Neural crest cell (in vitro differentiated cells): ENCODE results near the gene ERBB2. TPM values are rescaled to one million over a fixed set of nuclear protein-coding genes. Genes with fewer than 3 reads are reported as not detected.
A peak's percentile ranks its signal among the peaks of the same experiment; 100 is the strongest.
"Not testable (repeated sequence)": the region's sequence is repeated elsewhere in the genome, so short reads cannot be mapped to it uniquely, and the experiment has no call there.

Source experiments
- DNase-seq: peaks from one replicate; pipeline ENCODE4 v3.0.0; 2021; ENCODE audit warnings: low read depth, mixed read lengths, low spot score
- H3K27ac Mint-ChIP-seq: one replicate; pipeline ENCODE4 v1.8.0; 2021; ENCODE audit warnings: mild to moderate bottlenecking, mixed read lengths; ENCODE audit not compliant: unreplicated experiment
- H3K27me3 Mint-ChIP-seq: 2 replicates; pipeline ENCODE4 v1.8.0; 2021; ENCODE audit warnings: low read depth, mild to moderate bottlenecking, mixed read lengths
- H3K36me3 Mint-ChIP-seq: 2 replicates; pipeline ENCODE4 v1.8.0; 2021; ENCODE audit warnings: low read depth, mild to moderate bottlenecking, mixed read lengths
- H3K4me1 Mint-ChIP-seq: 2 replicates; pipeline ENCODE4 v1.8.0; 2021; ENCODE audit warnings: mixed read lengths
- H3K4me3 Mint-ChIP-seq: one replicate; pipeline ENCODE4 v1.8.0; 2021; ENCODE audit warnings: mild to moderate bottlenecking, mixed read lengths
- H3K9me3 Mint-ChIP-seq: 2 replicates; pipeline ENCODE4 v1.8.0; 2021; ENCODE audit warnings: mixed read lengths
- total RNA-seq: library from RNA; stranded (reverse); gene quantifications from 2 replicates; pipeline ENCODE4 v1.2.1, GENCODE V29; 2021
- TF ChIP-seq, protein P1 (sequence below): fragments of 200-600 bp; sonication (generic); conservative IDR thresholded peaks from 2 replicates; pipeline ENCODE4 v1.5.0; 2021; ENCODE audit warnings: antibody characterized with exemption, mild to moderate bottlenecking

Gene ERBB2
- total RNA-seq, 1 donor from 2014 or later: 78.4 TPM

DNA sequence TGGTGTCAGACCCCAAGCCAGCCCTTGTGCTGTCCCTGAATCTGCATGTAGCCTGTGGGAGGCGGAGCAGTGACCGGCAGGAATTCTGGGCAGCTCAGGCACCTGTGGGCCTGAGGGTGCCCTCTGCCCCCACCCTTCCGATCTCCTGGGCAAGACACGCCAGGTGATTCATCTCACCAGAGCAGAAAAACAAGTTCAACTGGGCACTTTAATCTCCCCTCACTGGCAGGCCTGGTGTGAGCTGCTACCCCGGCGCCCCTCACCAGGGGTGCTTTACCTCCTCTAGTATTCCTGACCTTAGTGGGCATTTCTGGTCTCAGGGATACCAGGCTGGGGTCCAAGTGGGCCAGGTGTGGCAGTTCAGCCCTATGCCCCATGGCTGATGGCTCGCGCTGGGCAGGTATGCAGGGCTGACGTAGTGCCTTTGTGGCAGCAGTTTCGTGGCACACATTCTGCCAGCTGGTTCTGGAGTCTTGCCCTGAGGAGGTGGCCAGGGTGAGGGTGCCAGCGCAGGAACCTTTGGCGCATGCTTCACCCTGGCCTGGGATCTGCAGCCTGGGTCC, 6.0 kb downstream of the ERBB2 start:
- Mint-ChIP-seq H3K27me3 (no peaks in the 10 kb centered on the region), H3K27ac (no peak overlapping the region), H3K4me3 (no peak overlapping the region), H3K4me1 (peaks cover 29% of the 10 kb centered on the region), H3K9me3 (no peaks in the 10 kb centered on the region), H3K36me3 (no peaks in the 10 kb centered on the region)
- TF ChIP-seq, protein P1, sequence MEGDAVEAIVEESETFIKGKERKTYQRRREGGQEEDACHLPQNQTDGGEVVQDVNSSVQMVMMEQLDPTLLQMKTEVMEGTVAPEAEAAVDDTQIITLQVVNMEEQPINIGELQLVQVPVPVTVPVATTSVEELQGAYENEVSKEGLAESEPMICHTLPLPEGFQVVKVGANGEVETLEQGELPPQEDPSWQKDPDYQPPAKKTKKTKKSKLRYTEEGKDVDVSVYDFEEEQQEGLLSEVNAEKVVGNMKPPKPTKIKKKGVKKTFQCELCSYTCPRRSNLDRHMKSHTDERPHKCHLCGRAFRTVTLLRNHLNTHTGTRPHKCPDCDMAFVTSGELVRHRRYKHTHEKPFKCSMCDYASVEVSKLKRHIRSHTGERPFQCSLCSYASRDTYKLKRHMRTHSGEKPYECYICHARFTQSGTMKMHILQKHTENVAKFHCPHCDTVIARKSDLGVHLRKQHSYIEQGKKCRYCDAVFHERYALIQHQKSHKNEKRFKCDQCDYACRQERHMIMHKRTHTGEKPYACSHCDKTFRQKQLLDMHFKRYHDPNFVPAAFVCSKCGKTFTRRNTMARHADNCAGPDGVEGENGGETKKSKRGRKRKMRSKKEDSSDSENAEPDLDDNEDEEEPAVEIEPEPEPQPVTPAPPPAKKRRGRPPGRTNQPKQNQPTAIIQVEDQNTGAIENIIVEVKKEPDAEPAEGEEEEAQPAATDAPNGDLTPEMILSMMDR: no peak
- DNase-seq: no peak

DNA sequence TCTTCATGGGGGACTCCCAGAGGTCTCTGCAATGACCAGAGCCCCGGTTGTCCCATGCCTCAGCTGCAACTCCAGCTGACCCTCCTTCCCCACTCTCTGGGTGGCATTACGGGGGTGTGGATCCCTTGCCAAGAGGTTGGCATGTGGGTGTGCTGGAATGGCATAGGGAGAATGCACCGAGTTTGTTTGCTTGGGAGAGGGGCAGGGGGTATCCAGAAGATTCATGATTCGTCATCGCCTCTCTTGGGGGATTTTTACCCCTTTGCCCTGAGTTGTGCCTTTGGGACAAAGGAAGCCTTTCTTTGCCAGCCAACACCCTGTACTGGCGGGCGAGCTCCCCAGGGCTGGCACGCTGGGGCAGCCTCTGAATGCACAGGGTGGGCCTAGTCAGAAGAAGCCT, 6.5 kb downstream of the ERBB2 start:
- Mint-ChIP-seq H3K9me3 (no peaks in the 10 kb centered on the region), H3K36me3 (no peaks in the 10 kb centered on the region), H3K27ac (no peak overlapping the region), H3K27me3 (no peaks in the 10 kb centered on the region), H3K4me3 (peak overlapping the region; percentile 19), H3K4me1 (peaks cover 24% of the 10 kb centered on the region)
- TF ChIP-seq, protein P1: no peak
- DNase-seq: no peak

DNA sequence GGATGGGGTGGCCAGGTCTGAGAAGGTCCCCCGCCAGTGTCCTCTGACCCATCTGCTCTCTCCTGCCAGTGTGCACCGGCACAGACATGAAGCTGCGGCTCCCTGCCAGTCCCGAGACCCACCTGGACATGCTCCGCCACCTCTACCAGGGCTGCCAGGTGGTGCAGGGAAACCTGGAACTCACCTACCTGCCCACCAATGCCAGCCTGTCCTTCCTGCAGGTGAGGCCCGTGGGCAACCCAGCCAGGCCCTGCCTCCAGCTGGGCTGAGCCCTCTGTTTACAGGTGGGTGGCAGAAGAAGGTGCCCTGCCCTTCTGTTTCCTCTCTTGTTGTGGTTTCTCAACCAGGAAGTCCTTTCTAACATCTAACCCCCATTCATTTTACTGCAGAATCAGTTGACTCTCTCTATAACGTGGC, 7.1 kb downstream of the ERBB2 start:
- no peaks in the 10 kb centered on the region for H3K9me3 Mint-ChIP-seq
- H3K36me3 Mint-ChIP-seq: no peaks in the 10 kb centered on the region
- TF ChIP-seq, protein P1: no peak
- H3K4me1 Mint-ChIP-seq: peaks cover 18% of the 10 kb centered on the region
- no peak overlapping the region for H3K27ac Mint-ChIP-seq
- no peaks in the 10 kb centered on the region for H3K27me3 Mint-ChIP-seq
- no peak for DNase-seq
- H3K4me3 Mint-ChIP-seq: no peak overlapping the region

DNA sequence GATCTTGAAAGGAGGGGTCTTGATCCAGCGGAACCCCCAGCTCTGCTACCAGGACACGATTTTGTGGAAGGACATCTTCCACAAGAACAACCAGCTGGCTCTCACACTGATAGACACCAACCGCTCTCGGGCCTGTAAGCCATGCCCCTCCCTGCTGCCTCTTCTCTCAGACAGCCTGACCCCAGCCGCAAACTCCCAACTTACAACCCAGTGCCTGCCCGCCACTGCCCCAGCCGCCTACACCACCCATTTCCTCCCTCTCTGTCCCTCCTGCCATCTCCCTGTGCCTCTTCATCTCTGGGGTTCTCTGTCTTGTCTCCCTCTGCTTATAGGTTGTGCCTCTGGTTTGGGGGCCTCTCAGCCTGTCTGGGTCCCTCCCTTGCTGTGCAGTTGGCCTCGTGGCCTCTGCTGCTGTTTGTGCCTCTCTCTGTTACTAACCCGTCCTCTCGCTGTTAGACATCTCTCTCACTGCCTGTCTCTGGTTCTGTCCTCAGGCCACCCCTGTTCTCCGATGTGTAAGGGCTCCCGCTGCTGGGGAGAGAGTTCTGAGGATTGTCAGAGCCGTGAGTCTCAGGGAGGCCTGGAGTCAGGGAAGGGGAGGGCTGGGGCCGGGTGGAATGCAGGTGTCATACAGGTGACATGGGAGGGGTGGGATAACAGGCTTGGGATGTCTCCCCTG, 9.6 kb downstream of the ERBB2 start:
- H3K36me3 Mint-ChIP-seq: no peaks in the 10 kb centered on the region
- no peaks in the 10 kb centered on the region for H3K27me3 Mint-ChIP-seq
- H3K4me1 Mint-ChIP-seq: no peaks in the 10 kb centered on the region
- TF ChIP-seq, protein P1: no peak
- H3K27ac Mint-ChIP-seq: peak overlapping the region; percentile 8
- no peaks in the 10 kb centered on the region for H3K9me3 Mint-ChIP-seq
- DNase-seq: no peak
- H3K4me3 Mint-ChIP-seq: no peak overlapping the region

DNA sequence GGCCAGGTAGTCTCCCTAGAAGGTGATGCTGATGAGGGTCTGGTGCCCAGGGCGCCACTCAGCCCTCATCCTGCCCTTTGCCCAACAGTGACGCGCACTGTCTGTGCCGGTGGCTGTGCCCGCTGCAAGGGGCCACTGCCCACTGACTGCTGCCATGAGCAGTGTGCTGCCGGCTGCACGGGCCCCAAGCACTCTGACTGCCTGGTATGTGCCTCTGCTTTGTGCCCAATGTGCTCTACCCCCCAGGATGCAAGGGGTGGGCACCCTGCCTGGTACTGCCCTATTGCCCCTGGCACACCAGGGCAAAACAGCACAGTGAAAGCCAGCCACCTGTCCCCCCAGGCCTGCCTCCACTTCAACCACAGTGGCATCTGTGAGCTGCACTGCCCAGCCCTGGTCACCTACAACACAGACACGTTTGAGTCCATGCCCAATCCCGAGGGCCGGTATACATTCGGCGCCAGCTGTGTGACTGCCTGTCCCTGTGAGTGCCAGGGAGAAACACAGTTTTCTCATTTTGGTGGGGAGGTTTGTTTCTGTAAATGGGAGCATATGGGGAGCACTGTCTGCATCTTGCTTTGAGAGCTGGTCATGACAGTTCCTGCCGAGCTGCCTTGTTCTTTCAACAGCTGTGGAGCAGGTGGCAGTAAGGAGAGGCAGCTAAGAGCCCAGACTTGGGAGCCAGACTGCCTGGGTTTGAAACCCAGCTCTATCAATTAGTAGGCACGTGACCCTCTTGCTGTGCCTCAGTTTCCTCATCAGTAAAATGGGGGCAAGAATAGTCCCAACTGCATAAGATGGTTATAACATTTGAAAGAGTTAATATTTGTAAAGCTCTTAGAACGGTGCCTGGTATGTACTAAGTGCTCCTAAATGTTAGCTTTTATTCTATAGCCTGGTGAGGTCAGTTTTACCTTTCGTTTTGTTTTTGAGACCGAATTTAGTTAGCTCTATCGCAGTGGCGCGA, 10.4 kb downstream of the ERBB2 start:
- Mint-ChIP-seq H3K4me3 (no peak overlapping the region), H3K27me3 (no peaks in the 10 kb centered on the region), H3K4me1 (no peaks in the 10 kb centered on the region), H3K9me3 (no peaks in the 10 kb centered on the region), H3K36me3 (no peaks in the 10 kb centered on the region), H3K27ac (no peak overlapping the region)
- TF ChIP-seq, protein P1: no peak
- DNase-seq: no peak

DNA sequence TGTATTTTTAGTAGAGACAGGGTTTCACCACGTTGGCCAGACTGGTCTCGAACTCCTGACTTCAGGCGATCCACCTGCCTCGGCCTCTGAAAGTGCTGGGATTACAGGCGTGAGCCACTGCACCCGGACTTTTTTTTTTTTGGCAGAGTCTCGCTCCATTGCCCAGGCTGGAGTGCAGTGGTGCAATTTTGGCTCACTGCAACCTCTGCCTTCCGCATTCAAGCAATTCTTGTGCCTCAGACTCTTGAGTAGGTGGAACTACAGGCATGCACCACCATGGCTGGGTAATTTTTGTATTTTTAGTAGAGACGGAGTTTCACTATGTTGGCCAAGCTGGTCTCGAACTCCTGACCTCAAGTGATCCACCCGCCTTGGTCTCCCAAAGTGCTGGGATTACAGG, 11.2 kb downstream of the ERBB2 start:
- H3K9me3 Mint-ChIP-seq, H3K27me3 Mint-ChIP-seq, DNase-seq, H3K4me1 Mint-ChIP-seq, H3K27ac Mint-ChIP-seq, H3K4me3 Mint-ChIP-seq, H3K36me3 Mint-ChIP-seq: not testable (repeated sequence)
